ENCODE data around the gene TSC22D2.
A peak's percentile ranks its signal among the peaks of the same experiment; 100 is the strongest.

The TSC22D2 gene

DNA sequence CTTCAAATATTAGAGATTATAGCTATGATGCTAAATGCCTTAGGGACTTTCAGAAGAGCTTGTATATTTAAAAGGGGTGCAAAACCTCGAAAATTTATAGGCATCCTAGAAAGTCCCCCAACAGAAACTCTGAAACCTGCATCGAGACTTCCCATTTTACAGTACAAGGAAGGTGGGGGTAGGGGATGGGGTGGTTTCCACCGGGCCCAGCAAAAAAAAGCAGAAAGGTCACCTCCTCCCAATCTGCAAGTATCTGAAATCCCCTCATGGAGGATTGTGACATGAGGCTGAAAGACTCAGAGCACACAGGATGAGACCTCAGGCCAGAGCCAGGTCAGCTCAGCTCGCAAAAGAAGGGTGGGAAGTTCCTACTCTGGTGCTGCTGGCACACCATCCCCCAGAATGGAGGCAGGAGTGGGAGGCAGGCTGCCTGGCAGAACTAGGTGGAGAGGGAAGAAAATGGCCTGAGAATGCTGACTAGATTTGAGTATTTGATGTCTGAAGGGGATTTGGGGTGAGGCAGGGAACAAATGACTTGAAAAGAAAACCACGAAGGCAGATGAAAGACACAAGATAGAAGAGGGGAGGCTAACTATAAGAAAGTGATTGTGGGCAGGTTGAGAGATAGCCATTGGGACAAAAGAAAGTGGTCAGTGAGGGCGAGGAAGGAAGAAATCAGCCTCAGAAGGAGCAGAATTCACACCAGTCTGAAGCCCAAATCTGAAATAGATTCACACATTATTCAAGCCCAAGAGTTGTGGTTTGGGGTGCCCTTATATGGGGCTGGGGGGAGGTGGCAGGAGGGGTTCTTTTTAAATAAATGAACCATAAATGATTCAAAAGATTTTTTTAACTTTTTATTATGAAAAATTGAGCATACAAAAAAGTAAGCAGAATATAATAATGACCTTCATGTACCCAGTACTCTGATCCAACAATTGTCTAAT lies 22.5 kb upstream of the TSC22D2 start:
- no peak for DNase-seq

DNA sequence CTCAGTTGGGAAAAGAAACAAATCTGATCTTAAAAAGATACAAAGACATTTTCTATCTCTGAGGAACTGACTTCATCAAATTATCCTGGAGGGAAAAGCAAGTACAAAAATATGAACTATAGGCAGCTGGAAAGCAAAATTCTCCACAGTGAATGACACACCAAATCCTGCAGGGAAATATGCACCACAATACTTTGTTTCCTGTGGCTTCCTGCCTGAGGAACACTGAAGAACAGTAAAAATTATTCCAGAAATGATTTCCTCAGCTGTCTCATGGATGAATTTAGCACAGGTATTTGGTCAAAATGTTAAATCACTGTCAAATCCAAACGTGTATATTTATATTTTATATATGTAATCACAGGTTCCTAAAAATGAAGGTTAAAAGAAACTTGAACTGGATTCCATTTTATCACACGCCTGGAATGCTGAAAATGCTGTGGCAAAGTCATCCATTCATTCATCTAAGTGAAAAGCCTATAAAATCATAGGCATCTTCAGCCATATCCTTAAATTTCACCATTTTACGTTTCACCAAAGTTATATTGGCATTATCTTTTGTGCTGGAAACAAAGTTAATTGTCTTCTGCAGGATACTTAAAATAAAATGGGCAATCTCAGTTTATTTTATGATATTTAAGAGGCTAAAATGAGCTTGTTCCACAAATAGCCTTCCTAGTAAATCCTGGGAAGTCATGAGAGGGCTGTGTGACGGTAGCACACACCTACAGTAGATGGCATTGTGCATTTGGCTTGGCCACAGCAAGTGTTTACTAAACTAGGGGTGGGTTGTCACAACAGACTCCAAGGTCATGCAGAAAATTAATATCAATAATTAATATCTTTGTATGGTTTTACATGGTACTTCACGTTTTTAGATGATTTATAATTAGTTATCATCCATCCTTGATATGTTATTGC lies 19.3 kb upstream of the TSC22D2 start:
- no peak for DNase-seq

GRCh38 chr3:150390087-150390486 lies 18.0 kb upstream of the TSC22D2 start:
- peak; percentile 74 for DNase-seq

DNA sequence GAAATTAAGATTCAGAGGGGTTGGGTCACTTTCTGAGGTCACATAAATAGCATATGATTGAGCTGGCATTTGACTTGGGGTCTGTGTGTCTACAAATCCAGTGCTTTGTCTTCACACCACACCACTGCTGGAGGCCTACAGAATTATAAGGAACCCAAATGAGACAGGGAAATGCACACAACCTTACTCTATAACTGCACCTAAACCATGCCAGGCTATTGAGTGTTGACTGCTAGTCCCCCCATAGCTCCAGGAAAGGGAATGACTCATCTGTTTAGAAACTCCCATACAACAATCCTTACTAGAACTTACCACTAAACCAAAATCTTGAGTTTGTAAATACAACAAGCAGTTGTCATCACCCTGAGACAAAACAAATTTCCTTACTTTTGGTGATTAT lies 16.9 kb upstream of the TSC22D2 start:
- DNase-seq, result no peak

DNA sequence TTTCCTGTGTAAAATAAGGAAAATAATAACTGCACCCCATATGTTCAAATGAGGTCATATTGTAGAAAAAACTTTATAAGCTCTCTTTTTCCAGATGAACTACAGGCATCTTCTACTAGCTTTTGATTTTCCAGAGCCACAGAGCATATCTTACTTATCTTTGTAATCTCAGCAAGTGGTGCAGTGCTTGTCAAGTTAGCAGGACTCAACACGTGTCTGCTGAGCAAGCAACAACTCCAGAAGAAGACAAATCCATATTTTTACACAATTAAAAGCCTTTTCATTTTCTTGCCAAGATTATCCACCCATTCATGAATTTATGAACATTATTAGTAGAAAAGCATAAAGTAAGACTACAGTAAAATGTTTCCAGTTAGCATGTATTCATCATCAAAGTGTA lies 14.4 kb upstream of the TSC22D2 start:
- DNase-seq, result no peak

DNA sequence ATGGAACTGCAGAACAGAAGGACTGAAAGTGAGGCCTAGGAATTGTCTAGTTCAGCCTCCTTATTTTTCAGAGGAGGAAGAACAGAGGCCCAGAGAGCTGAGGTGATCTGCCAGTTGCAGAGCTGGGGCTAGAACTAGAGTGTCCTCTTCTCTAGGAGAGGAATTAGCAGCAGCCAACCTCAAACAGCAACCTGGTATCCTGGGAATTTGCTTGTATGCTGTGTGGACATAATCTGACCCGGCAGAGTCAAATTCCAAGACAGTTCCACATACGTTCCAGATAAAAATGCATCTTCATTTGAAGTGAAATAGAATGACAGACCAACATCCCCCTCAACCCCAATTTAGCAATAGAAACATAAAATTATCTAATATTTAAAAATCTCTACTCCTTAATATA lies 13.5 kb upstream of the TSC22D2 start:
- DNase-seq, result no peak

- DNase-seq, result no peak
These were observed 11.6 kb upstream of the TSC22D2 start for GRCh38 chr3:150396491-150396890.

DNA sequence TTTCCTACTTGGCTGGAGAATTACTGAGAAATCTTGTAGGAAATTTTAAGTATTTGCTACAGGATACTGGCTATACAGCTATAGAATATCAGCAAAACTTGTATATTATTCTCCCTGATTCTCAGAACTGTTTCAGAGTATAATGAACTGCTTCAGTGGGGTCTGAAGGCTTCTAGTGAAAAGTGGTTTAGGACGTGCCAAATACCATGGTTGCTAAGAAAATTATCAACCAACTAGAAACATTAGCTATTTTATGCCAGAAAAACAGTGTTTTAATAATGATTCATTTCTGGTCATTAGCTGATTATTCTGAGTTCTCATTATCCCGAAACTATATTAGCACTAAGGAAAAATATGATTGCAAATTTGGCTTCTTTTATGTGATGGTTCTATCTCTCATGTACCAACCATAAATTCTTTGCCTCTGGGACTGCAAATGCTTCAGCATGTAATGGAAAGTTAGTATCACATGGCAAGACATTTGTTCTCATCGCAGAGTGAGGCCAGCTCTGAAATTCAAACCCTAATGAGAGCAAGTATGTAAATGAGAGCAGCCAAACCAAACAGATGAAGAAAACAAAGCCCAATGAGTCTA lies 11.0 kb upstream of the TSC22D2 start:
- DNase-seq, result no peak

DNA sequence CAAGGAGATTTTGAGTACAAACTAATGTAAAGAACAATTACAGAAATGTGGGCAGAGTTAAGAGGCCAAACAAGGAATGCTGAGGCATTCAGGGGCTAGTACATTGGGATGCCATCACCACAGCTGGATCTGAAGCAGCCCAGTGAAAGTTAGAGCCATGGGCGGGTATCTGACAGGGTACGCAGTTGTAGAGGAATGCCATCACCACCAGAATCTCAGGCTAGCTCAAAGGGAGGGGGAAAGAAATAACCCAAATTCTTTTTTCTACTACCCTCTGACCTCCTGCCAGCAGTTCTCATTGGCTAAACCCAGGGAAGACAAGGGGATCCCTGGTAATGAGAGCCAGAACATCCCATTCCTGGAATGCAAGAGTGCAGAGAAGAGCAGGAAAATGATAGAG lies 9.0 kb upstream of the TSC22D2 start:
- no peak for DNase-seq

- DNase-seq, result no peak
These were observed 6.8 kb upstream of the TSC22D2 start for GRCh38 chr3:150401285-150401684.

- no peak for DNase-seq
These were observed 5.9 kb upstream of the TSC22D2 start for GRCh38 chr3:150402217-150402616.

GRCh38 chr3:150404023-150404422 lies 4.1 kb upstream of the TSC22D2 start:
- no peak for DNase-seq

GRCh38 chr3:150407051-150407807 lies 869 bp upstream of the TSC22D2 start:
- no peak for DNase-seq

DNA sequence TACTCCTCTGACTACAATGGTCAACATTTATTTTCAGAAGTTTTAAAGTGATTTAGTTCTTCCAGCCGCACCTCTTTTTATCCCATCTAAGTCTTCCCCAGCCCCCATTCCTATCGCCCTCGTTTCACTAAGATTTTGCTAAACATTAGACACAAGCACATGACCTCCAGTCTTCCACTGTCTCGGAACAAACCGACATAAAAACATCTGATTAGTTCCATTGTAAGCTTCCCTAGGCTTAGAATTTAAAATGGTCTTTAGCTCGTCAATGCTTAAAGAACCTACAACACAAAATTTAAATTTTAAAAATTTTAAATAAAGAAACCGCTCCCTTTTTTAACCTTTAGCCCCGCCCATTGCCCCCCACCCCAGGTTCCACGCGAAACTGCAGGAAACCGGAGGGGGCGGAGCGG lies 284 bp upstream of the TSC22D2 start:
- DNase-seq, result no peak

- DNase-seq, result no peak
These were observed 1.0 kb downstream of the TSC22D2 start for GRCh38 chr3:150409125-150409511.

GRCh38 chr3:150409512-150410310 lies 1.6 kb downstream of the TSC22D2 start:
- peak; percentile 49 for DNase-seq

DNA sequence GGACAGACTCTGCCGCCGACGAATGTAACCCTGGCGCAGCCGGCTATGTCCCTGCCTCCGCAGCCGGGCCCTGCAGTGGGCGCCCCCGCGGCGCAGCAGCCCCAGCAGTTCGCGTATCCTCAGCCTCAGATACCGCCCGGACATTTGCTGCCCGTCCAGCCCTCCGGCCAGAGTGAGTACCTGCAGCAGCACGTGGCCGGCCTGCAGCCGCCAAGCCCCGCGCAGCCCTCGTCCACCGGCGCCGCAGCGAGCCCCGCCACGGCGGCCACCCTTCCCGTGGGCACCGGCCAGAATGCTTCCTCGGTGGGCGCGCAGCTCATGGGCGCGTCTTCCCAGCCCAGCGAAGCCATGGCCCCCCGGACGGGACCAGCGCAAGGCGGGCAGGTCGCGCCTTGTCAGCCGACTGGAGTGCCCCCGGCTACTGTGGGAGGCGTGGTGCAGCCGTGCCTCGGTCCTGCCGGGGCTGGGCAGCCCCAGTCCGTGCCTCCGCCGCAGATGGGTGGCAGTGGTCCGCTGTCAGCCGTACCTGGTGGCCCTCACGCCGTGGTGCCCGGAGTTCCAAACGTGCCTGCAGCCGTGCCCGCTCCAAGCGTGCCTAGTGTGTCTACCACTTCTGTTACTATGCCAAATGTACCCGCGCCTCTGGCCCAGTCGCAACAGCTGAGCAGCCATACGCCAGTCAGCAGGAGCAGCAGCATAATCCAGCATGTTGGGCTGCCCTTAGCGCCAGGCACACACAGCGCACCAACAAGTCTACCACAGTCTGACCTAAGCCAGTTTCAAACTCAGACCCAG lies 2.4 kb downstream of the TSC22D2 start:
- DNase-seq, result peak; percentile 72

- DNase-seq, result no peak
These were observed 3.0 kb downstream of the TSC22D2 start for GRCh38 chr3:150411106-150411460.

DNA sequence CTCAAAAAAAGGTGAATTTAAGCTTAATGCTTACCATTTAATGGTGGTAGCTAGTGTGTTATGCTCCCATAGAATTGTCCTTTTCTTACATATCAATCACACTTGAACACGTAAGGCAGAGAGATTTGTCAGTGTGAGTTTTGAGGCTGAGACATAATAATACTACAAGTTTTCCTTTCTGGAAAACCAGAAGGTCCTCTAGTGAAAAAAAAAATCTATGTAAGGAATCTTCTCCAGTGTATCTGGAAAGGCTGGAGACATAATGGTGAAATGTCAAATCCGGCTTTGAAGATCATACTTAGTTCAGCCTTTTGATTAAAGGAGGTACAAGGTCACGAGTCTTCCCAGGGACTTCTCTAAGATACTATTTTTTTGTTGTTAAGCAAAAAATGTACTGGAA lies 3.4 kb downstream of the TSC22D2 start:
- DNase-seq, result no peak

DNA sequence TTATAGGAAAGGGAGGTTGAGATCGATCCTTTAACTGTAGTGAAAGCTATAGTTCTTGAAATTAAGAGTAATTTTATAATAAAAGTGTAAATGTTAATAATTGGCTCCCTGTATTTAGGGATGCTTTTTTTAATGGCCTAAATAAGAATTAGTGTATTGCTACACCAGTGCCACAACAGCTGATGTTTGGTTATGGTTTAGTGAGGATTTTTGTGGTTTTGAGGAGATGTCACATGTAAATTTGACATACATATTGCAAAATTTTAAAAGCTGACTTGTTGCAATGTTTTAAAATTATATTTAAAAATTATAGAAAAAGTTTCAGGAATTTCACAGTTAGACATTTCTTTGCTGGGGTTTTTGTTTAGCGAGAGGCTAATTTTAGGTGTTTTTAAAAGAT lies 3.9 kb downstream of the TSC22D2 start:
- no peak for DNase-seq
